Stimulated activated CD8-positive, alpha-beta memory T cell treated with anti-CD3 and anti-CD28 coated beads, Interleukin-12 subunit alpha, Interleukin-12 subunit beta, amount 100 ng/mL, for 4 hours (primary cell): ENCODE measurements around the gene CRELD2.

Experiments
- DNase-seq: peaks from one replicate; pipeline ENCODE4 v3.0.0-alpha.2; 2020; ENCODE audit warnings: low read depth

CRELD2 gene

GRCh38 chr22:49887702-49888101 is 30.7 kb upstream of the CRELD2 start:
- no peak for DNase-seq

GRCh38 chr22:49889071-49889470 is 29.4 kb upstream of the CRELD2 start:
- DNase-seq = no peak

- no peak for DNase-seq
Measured at GRCh38 chr22:49892226-49892899, 26.1 kb upstream of the CRELD2 start.

DNA sequence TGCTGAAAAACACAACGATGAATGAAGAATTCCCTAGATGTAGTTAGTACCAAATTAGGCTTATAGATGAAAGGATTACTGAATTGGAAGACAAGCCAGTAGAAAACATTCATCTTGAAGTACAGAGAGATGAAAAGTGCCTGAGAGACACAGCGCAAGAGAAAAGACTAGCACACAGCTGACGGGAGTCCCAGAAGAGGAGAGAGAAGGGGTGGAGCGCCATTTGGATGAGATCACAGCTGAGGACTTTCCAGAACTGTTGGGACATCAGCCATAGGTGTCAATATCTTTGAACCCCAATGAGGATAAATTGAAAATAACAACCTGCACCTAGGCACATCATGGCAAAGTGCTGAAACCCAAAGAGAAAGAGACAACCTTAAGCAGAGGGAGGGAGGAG is 25.4 kb upstream of the CRELD2 start:
- DNase-seq = no peak

DNA sequence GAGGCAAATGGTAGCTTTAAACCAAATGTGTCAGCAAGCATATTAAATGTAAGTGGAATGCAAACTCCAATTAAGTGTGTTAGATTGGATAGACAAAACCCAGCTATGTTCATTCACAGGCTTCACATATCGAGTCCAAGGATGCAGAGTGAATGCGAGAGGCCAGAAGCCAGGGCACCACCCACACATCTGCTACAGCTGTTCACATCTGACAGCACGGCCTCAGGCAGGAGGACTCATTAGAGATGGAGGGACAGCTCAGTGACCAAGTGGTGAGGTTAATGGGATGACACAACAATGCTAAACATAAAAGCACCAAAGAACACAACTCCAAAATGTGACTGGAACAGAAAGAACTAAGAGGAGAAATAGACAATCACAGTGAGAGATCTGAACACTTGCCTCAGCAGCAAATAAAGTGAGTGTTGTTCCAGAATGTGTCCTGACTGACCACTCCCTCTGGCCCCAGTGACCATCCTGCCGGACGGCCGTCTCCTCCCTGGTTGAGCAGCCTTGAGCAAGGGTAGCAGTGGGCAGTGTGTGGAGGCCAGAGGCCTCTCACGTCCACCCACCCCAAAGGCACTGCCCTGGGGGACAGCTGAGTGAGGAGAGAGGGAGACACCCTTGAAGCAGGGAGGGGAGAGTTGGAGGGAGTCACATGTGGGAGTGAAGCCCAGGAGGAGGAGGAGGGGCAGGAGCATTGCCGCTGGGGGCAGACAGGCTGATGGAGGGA is 23.9 kb upstream of the CRELD2 start:
- DNase-seq = no peak

- no peak for DNase-seq
Measured at GRCh38 chr22:49896201-49896600, 22.2 kb upstream of the CRELD2 start.

DNA sequence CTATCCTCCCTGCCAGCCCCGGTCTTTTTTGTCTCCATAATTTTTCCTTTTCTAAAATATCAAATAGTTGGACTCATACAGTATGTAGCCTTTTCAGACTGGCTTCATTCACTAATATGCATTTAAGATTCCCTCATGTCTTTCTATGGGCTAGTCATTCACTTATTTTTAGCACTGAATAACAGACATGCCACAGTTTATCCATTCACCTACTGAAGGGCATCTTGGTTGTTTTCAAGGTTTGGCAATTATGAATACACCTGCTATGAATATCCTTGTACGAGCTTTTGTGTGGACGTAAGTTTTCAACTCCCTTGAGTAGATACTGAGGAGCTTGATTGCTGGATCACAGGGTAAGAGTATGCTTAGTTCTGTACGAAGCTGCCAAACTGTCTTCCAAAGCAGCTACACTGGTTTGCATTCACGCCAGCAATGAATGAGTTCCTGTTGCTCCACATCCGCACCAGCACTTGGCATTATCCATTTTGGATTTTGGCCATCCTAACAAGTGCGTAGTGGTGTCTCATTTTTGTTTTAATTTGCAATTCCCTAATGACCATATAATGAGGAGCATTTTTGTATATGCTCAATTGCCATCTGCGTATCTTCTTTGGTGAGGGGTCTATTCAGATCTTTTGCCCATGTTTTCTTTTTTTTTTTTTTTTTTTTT is 21.3 kb upstream of the CRELD2 start:
- DNase-seq = no peak

GRCh38 chr22:49899530-49899929 is 18.9 kb upstream of the CRELD2 start:
- DNase-seq = no peak

GRCh38 chr22:49900441-49901230 is 17.8 kb upstream of the CRELD2 start:
- DNase-seq = no peak

GRCh38 chr22:49901457-49901856 is 17.0 kb upstream of the CRELD2 start:
- no peak for DNase-seq

DNA sequence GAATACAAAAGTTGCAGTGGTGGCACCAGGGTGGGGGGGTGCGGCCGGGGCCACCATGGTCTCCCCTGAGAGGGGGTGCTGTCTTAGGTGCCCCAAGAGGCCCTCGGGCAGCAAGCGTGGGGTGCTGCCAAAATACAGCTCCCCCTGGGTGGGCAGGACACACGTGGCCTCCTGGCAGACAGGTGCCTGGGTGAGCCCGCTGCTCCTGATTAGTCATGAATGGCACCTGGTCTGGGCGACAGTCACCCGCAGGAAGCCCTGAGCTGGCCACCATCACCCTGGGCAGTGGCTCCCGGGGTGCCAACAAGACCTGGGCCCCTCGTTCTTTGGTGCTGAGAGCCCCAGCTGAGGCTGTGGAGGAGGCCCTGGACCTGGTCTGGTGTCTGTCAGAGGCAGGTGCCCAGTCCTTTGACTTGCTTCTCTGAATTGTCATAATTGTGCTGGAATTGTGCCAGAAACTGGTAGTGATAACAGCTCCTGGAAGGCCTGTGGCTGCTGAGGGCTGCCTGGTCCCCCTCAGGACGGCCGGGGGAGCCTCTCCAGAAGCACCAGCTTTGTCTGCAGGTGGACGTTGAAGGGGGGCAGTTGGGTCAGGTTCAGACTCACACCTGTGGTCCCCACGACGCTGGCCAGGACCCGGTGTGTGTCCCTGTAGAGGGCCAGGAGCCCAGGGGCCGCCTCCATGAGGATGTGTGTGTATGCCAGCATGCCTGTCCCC is 15.0 kb upstream of the CRELD2 start:
- DNase-seq = no peak

- no peak for DNase-seq
Measured at GRCh38 chr22:49904040-49904369, 14.4 kb upstream of the CRELD2 start.

GRCh38 chr22:49905465-49905864 is 13.0 kb upstream of the CRELD2 start:
- no peak for DNase-seq

DNA sequence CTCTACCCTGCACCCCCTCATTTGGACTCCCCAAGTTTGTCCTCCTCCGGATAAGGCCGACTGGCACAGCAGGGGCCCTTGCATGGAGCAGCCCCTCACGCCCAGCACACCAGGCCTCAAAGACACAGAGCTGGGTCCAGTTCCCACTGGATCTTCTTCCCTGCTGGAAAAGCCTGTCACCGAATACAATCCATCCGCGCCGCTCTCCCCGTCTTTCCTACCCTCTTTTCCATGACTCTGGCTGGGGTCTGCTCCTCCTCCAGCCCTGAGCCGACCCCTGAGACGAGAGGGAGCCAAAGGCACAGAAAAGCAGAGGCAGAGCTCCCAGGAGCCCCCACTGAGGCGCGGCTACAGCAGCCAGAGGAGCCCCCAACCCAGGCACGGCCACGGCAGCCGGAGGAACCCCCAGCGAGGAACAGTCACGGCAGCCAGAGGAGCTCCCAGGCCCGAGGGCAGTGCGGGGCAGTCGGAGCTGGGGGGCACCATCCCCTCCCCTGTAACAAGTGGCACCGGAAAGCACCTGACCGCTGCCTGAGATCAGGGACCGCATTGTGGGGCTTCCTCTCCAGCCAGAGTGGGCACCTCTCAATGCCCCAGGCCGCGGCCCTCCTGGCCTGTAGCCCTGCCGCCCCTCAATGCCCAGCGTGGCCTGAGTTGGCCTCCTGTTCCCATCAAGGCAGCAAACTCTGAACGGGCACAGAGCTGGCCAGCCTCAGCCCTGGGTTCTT is 12.2 kb upstream of the CRELD2 start:
- no peak for DNase-seq

GRCh38 chr22:49906799-49907290 is 11.6 kb upstream of the CRELD2 start:
- DNase-seq = no peak

GRCh38 chr22:49907807-49908206 is 10.6 kb upstream of the CRELD2 start:
- DNase-seq = no peak

DNA sequence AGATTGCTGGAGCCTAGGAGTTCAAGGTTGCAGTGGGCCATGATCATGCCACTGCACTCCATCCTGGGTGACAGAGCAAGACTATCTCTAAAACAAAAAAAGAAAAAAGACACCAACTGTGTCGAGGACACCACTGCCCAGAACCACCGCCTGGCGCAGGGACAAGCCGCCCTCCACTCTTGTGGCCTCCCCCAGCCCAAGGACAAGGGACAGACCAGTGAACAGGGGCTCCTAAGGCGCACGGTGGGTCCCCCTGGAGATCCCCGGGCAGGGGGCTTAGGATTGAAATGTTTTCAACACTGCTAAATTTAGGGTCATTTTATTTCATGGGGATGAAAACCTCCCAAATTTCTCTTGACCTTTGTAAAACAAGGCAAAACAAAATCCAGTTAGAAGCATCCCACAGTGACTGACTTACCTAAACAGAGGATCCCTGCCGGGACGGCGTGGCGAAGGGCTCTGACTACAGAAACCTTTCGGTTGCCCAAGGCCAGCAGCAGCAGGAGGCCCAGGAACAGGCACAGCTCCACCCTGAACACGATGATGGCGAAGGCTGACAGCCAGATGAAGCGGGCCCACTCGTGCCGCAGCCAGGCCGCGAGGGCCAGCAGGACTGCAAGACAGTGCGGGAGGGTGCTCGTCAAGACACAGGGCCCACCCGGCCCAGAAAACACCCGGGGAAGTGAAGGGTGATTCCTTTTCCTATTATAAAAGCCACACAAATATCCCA is 8.8 kb upstream of the CRELD2 start:
- no peak for DNase-seq

GRCh38 chr22:49910229-49911155 is 7.9 kb upstream of the CRELD2 start:
- no peak for DNase-seq
